Stomach smooth muscle (tissue), 2 donors: Measurements from ENCODE around the gene SPECC1L.
"Not testable (repeated sequence)": the region's sequence is repeated elsewhere in the genome, so short reads cannot be mapped to it uniquely, and the experiment has no call there.

Experiments
- H3K27ac ChIP-seq: one replicate; pipeline ENCODE4 v1.7.0; 2013; ENCODE audit warnings: mild to moderate bottlenecking, low read length, inconsistent platforms
- H3K27me3 ChIP-seq, 2 donors: one replicate each; pipeline ENCODE4 v1.7.0; 2013; ENCODE audit warnings: low read length in 2 of 2; ENCODE audit not compliant: insufficient read depth in 2 of 2, control insufficient read depth in 1 of 2
- H3K36me3 ChIP-seq, 2 donors: one replicate each; pipeline ENCODE4 v1.7.0; 2013; ENCODE audit warnings: low read length in 2 of 2; ENCODE audit not compliant: control insufficient read depth in 2 of 2, insufficient read depth in 2 of 2
- H3K4me1 ChIP-seq: one replicate; pipeline ENCODE4 v1.7.0; 2013; ENCODE audit warnings: low read length; ENCODE audit not compliant: control insufficient read depth, insufficient read depth
- H3K4me3 ChIP-seq, 2 donors: one replicate each; pipeline ENCODE4 v1.7.0; 2013; ENCODE audit warnings: low read length in 2 of 2
- H3K9ac ChIP-seq, 2 donors: one replicate each; pipeline ENCODE4 v1.7.0; 2013; ENCODE audit warnings: low read length in 2 of 2, mild to moderate bottlenecking in 1 of 2
- H3K9me3 ChIP-seq, 2 donors: one replicate each; pipeline ENCODE4 v1.7.0; 2013; ENCODE audit warnings: low read length in 2 of 2; ENCODE audit not compliant: control insufficient read depth in 2 of 2
- donor health status: healthy.
- donor health status: Pancreatic carcinoma.

SPECC1L gene

DNA sequence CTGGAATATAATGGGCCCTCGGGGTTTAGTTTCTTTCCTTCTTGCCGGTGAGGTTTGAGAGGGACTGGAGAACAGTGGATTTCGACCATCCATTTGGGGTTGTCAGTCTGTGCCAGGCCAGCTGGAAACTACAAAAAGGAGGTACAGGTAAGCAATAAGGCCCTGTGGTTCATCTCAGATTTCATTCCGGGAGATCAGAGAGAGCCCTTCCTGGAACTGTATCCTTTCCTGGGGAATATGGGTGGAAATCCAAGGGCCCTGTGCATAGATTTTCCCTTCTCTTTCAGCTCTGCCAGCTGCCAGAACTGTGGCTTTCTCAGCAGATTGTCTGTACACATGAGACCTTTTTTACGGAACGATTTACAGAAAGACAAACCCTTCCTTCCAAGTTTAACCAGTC is 17.2 kb downstream of the SPECC1L start:
- not testable (repeated sequence) for H3K4me3 ChIP-seq, H3K9me3 ChIP-seq, H3K9ac ChIP-seq, H3K27ac ChIP-seq, H3K27me3 ChIP-seq, H3K36me3 ChIP-seq
- H3K4me1 ChIP-seq, result peaks cover 19% of the 10 kb centered on the region

DNA sequence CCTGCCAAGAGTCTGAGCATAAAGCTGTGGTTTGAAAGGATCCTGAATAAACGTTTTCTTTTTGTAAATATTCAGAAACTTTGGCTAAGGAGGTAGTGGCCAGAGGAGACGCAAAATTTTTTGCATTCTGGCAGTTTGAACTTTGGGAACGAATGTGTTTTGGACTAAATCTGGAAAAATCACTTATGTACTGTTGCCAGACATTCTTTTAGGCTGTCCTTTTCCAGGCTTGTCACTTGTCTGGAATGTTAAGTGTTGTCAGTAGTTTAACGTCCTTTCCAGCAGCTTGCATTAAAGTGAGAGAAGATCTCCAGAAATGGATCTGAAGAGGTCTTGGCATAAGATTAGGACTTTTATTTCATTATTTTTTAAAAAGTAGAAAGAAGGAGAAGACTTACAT is 18.5 kb downstream of the SPECC1L start:
- no peaks in the 10 kb centered on the region for H3K36me3 ChIP-seq
- no peak overlapping the region for H3K9ac ChIP-seq
- H3K4me3 ChIP-seq, result peak overlapping the region in 1 of 2 donors; percentile 54
- no peaks in the 10 kb centered on the region for H3K9me3 ChIP-seq
- H3K27ac ChIP-seq, result no peak overlapping the region
- H3K4me1 ChIP-seq, result peaks cover 19% of the 10 kb centered on the region
- H3K27me3 ChIP-seq, result no peaks in the 10 kb centered on the region

DNA sequence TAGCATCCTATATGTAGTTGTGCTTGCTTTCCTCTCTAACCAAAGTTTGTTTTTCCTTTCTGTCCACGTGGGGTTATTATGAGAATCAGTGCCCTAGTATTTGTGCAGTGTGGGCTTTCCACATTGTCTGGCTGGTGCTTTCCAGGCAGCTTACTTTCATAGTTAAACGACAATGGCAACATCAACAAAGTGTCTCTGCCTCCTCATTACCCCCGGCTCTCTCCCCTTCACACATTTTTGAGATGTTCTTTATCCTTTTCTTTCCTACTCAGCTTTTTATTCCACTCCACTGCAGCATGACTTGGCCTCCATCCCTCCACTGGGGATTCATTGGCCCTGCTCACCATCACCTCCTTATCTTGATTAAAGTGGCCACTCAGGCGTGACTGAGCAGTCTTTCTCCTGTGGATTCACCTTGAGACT is 19.1 kb downstream of the SPECC1L start:
- no peak overlapping the region for H3K4me3 ChIP-seq
- no peaks in the 10 kb centered on the region for H3K36me3 ChIP-seq
- H3K27me3 ChIP-seq, result no peaks in the 10 kb centered on the region
- no peaks in the 10 kb centered on the region for H3K9me3 ChIP-seq
- H3K27ac ChIP-seq, result peak overlapping the region; percentile 50
- H3K9ac ChIP-seq, result peak overlapping the region in 1 of 2 donors; percentile 10
- peaks cover 19% of the 10 kb centered on the region for H3K4me1 ChIP-seq

DNA sequence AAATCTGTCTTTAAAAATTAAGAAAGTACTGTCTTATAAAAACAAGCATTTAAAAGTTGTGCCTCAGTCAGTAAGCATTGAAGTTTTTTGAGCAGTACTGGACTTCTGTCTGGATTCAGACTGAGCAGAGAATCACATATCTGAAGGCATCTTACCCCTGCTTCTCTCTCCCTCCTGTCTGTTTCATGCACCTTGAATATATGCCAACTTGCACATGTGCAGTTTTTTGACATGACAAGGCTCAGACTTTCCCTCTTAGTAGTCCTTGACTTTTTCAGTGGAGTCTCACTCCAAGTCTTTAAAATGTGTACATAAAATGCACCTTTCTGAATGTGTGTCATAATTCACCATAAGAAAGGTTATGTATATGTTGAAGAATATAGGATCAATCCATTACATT is 19.8 kb downstream of the SPECC1L start:
- Histone ChIP-seq H3K4me3 (no peak overlapping the region), H3K9me3 (no peaks in the 10 kb centered on the region), H3K4me1 (peaks cover 19% of the 10 kb centered on the region), H3K27me3 (no peaks in the 10 kb centered on the region), H3K9ac (no peak overlapping the region), H3K27ac (no peak overlapping the region), H3K36me3 (no peaks in the 10 kb centered on the region)

DNA sequence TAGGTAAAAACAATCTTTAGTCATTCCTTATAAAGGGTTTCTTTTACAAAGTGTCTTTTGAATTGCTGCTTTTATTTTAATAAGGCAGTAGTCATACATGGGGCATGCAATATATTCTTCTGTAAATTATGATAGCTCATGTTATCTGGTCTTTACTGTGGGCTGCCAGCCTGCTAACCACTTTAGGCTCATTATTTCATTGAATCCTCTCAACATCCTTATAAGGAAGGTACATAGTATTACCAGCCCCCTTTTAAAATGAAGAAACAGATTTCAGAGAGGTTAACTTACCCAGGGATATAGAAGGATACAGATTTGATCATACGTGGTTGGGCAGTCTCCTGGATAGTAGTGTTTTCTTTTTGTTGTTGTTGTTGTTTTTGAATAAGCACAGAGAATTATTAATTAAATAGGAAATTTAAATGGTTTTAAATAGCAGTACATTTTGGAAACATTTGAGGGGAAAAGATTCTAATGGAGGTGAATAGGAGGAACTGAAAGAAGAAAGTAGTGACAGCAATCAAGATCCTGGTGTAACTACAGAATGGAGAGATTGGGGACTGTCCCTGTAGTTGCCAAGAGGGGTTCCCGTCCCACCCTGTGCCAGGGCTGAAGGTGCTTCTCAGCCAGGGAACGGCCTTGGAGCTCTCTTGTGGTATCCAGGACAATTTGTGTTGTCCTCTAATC is 21.0 kb downstream of the SPECC1L start:
- Histone ChIP-seq H3K4me3 (no peak overlapping the region), H3K27ac (peak overlapping the region; percentile 42), H3K9me3 (no peaks in the 10 kb centered on the region), H3K4me1 (peaks cover 16% of the 10 kb centered on the region), H3K27me3 (no peaks in the 10 kb centered on the region), H3K36me3 (no peaks in the 10 kb centered on the region), H3K9ac (no peak overlapping the region)

DNA sequence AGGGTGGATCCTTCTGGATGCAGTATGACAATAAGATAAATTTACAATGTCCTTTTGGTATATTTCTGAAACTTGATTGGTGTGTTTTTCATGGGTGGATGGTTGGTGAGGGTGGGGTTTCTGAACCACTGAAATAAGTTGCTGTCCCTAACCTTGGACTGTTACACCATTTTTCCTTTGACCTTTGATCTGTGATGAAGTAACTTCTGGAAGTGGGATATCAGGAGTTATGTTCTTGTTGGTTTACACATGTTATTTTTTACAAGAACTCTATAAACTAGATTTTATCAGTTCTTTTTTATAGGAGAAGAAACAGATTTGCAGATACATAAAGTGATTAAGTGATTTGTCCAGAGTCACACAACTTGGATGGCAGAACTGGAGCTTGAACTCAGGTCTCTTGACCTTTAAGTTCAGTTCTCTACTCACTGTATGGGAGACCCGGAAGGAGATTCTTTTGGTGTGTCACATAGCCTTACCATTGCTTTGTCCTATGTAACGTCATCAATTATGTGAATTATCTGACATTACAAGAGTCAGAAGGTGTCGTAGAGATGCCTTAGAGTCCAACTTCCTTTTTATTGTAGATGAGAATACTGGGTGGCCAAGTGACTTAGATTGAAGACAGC is 21.7 kb downstream of the SPECC1L start:
- not testable (repeated sequence) for H3K9ac ChIP-seq, H3K36me3 ChIP-seq, H3K27me3 ChIP-seq, H3K9me3 ChIP-seq, H3K4me3 ChIP-seq
- H3K27ac ChIP-seq, result peak overlapping the region; percentile 42
- peaks cover 14% of the 10 kb centered on the region for H3K4me1 ChIP-seq

DNA sequence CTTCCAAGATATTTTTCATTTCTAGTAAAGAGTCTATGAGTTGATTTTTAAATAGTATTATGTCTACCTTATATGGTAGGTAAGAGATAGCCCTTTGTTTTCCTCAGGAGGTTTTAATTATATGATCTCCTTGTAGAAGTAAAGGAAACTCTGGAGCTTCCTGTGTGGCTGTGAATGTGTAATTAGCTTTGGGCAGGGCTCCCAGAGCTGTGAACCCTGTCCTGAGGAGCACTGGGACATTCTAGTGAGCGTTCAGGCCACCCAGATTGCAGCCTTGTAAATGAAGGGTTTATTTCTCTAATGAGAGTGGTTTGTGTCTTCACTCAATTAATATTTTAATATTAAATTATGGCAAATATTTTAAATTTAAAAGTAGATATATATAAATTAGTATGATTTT is 24.3 kb downstream of the SPECC1L start:
- not testable (repeated sequence) for H3K9ac ChIP-seq, H3K27me3 ChIP-seq, H3K4me3 ChIP-seq, H3K4me1 ChIP-seq, H3K9me3 ChIP-seq, H3K36me3 ChIP-seq, H3K27ac ChIP-seq

DNA sequence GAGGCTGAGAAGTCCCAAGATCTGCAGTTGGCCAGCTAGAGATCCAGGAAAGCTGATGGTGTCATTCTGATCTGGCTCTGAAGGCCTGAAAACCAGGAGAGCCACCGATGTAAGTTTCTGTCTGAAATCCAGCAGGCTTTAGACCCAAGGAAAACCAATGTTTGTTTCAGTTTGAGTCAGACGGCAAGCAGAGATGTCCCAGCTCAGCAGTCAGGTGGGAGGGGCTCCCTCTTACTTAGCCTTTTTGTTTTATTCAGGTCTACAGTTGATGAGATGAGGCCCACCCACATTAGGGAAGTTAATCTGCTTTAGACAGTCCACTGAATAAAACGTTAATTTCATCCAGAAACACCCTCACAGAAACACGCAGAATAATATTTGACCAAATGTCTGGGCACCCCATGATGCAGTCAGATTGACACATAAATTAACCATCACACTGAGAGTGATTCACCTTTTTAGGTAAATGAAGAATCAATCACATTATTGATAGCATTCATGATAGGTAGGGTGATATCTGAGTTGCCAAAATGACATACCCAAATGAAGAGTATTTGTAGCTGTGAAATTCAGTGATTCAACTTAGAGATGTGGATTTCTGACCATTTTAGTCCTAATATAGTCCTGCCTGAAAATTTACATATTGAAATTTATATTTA is 28.0 kb downstream of the SPECC1L start:
- H3K27me3 ChIP-seq, H3K4me3 ChIP-seq, H3K9ac ChIP-seq, H3K36me3 ChIP-seq, H3K9me3 ChIP-seq, H3K27ac ChIP-seq: not testable (repeated sequence)
- peaks cover 16% of the 10 kb centered on the region for H3K4me1 ChIP-seq

DNA sequence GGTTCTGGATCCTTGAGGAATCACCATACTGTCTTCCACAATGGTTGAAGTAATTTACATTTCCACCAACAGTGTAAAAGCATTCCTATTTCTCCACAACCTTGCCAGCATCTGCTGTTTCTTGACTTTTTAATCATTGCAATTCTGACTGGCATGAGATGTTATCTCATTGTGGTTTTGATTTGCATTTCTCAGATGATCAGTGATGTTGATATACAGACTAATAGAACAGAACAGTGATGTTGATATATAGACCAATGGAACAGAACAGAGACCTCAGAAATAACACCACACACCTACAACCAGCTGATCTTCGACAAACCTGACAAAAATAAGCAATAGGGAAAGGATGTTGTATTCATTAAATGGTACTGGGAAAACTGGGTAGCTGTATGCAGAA is 29.9 kb downstream of the SPECC1L start:
- H3K27ac ChIP-seq, H3K9me3 ChIP-seq, H3K9ac ChIP-seq, H3K36me3 ChIP-seq, H3K27me3 ChIP-seq, H3K4me3 ChIP-seq: not testable (repeated sequence)
- H3K4me1 ChIP-seq, result peaks cover 23% of the 10 kb centered on the region

DNA sequence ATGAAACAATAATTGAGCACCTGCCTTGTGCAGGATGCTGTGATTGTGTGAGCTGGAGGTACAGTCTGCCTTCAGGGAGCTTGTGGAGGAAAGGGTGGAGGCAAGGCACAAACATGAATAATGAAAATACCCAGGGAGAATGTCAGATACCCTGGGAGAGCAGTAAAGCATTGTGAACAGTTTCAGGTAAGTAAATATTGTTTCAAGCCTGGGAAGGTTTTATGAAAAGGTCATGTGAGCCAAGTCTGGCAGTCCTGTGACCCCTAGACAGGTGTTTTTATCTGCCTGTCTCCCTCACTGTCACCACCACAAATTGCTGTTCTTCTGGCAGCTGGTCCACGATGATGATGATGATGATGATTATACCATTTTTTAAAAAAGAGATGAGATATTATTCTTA is 32.0 kb downstream of the SPECC1L start:
- H3K36me3 ChIP-seq, result no peaks in the 10 kb centered on the region
- H3K4me1 ChIP-seq, result peaks cover 23% of the 10 kb centered on the region
- no peaks in the 10 kb centered on the region for H3K27me3 ChIP-seq
- H3K4me3 ChIP-seq, result no peak overlapping the region
- H3K9ac ChIP-seq, result no peak overlapping the region
- H3K27ac ChIP-seq, result peak overlapping the region; percentile 7
- H3K9me3 ChIP-seq, result no peaks in the 10 kb centered on the region

DNA sequence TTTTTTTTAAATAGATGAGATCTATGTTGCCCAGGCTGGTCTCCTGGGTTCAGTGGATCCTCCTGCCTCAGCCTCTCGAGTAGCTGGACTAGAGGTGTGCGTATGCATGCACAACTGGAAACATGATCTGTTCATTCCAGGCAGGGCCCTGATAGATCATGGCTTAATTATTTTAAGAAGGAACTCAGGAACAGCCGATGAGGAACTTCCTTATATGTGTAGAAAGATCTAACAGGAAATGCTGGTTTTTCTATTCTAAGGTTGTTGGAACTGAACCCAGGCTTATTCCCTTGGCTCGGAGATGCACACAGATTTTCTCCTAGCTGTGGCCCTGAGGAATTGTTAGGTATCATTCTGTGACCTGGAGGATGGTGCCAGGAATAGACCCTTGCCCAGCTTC is 32.4 kb downstream of the SPECC1L start:
- Histone ChIP-seq H3K4me1 (peaks cover 23% of the 10 kb centered on the region), H3K27ac (peak overlapping the region; percentile 73), H3K4me3 (peak overlapping the region; percentile 9 to 41), H3K36me3 (no peaks in the 10 kb centered on the region), H3K9ac (peak overlapping the region in 1 of 2 donors; percentile 42), H3K27me3 (no peaks in the 10 kb centered on the region), H3K9me3 (no peaks in the 10 kb centered on the region)
